Sigmoid colon (tissue), 7 donors: ENCODE measurements around the gene DNPEP. TPM values are rescaled to one million over a fixed set of nuclear protein-coding genes. Genes with fewer than 3 reads are reported as not detected.

Experiments
- DNase-seq: peaks from one replicate; pipeline ENCODE4 v3.0.0-alpha.2; 2019
- H3K27ac ChIP-seq, 4 donors: fragments of 200-600 bp; sonication (generic); one replicate each; pipeline ENCODE4 v1.5.1; 2016 to 2019; ENCODE audit warnings: mild to moderate bottlenecking in 1 of 4
- H3K27me3 ChIP-seq, 3 donors: fragments of 200-600 bp; sonication (generic); one replicate each; pipeline ENCODE4 v1.5.1; 2019; ENCODE audit warnings: mild to moderate bottlenecking in 1 of 3
- H3K36me3 ChIP-seq, 4 donors: fragments of 200-600 bp; sonication (generic); one replicate each; pipeline ENCODE4 v1.5.1; 2016 to 2019
- H3K4me1 ChIP-seq, 4 donors: fragments of 200-600 bp; sonication (generic); one replicate each; pipeline ENCODE4 v1.5.1; 2017 to 2019
- H3K4me3 ChIP-seq, 4 donors: fragments of 200-600 bp; sonication (generic); one replicate each; pipeline ENCODE4 v1.5.1; 2017 to 2019; ENCODE audit warnings: mild to moderate bottlenecking in 2 of 4, moderate library complexity in 1 of 4
- H3K9me3 ChIP-seq, 4 donors: fragments of 200-600 bp in 3 of 4; sonication (generic) in 3 of 4; one replicate each; pipeline versions ENCODE4 v1.5.1 to v1.6.1; 2013 to 2019
- CTCF ChIP-seq, 4 experiments: fragments of 450-650 bp in 3 of 4; fragments of 200-600 bp in 1 of 4; IDR thresholded peaks; one replicate each; pipeline ENCODE4 v1.5.1; 2016 to 2019; ENCODE audit warnings: antibody characterized with exemption in 4 of 4, mild to moderate bottlenecking in 3 of 4, moderate library complexity in 2 of 4
- EP300 ChIP-seq, 4 donors: sonication (generic); formaldehyde crosslinking; IDR thresholded peaks; one replicate each; pipeline ENCODE4 v1.6.1; 2017; ENCODE audit warnings: antibody characterized with exemption in 4 of 4
- POLR2A ChIP-seq, 2 donors: fragments of 450-650 bp; IDR thresholded peaks; one replicate each; pipeline ENCODE4 v1.6.1; 2016; ENCODE audit warnings: antibody characterized with exemption in 2 of 2, mild to moderate bottlenecking in 2 of 2, moderate library complexity in 2 of 2
- POLR2AphosphoS5 ChIP-seq, 4 donors: sonication (generic); formaldehyde crosslinking; IDR thresholded peaks; one replicate each; pipeline ENCODE4 v1.6.1; 2017; ENCODE audit warnings: antibody characterized with exemption in 4 of 4
- WGBS, 2 donors: extraction: QIAGEN DNeasy Blood & Tissue Kit; methylation state at CpG; one replicate each; pipeline ENCODE4 v1.1.7; 2013; 5-methylcytosine and 5-hydroxymethylcytosine counted together
- intact Hi-C: fragments of 100-400 bp; cut with DNase I; formaldehyde crosslinking; loops from one replicate; pipeline ENCODE4 v1.15.1; 2023
- polyA plus RNA-seq, 3 donors: library from polyadenylated mRNA; stranded (reverse); fragments of 200-250 nt; gene quantifications; one replicate each; pipeline ENCODE4 v1.2.3, GENCODE V29; 2013
- total RNA-seq, 4 donors: library from RNA; depleted of rRNA; stranded (reverse); fragments of >200 nt; gene quantifications; one replicate each; pipeline ENCODE4 v1.1.0, GENCODE V29; 2016
- donor health status: healthy with polysubstance abuse.
- donor health status: Bipolar disorder and iron deficiency.
- donor health status: healthy.

The DNPEP gene
- total and polyA plus RNA-seq, 7 donors, result 43.2 to 137 (median 62.8) TPM

- Histone ChIP-seq H3K4me1 (peaks cover 0 to 38% (median 28%) of the 10 kb centered on the region in 4 donors), H3K4me3 (no peak overlapping the region), H3K9me3 (no peaks in the 10 kb centered on the region), H3K36me3 (peaks cover 13 to 18% (median 15%) of the 10 kb centered on the region in 4 donors), H3K27ac (peak overlapping the region; percentile 96 to 99 (median 99)), H3K27me3 (peaks cover 0 to 6% (median 6%) of the 10 kb centered on the region in 3 donors)
- DNase-seq, result peak; percentile 73
- TF ChIP-seq EP300 (IDR thresholded peaks at IDR 0.05), result no peak
- TF ChIP-seq POLR2AphosphoS5 (IDR thresholded peaks at IDR 0.05), result peak; percentile 85 to 90 (median 88)
- TF ChIP-seq POLR2A (IDR thresholded peaks at IDR 0.05), result peak; percentile 31 to 41
- intact Hi-C loops, result no loop called here
- 90 to 93% methylated on average over 7 of the region's 7 CpGs for WGBS, 2 donors
These were observed 42.4 kb upstream of the DNPEP start for GRCh38 chr2:219429958-219430606.

GRCh38 chr2:219428469-219428868 is 40.8 kb upstream of the DNPEP start:
- intact Hi-C loops, result no loop called here
- DNase-seq, result no peak
- Histone ChIP-seq H3K36me3 (peaks cover 18 to 32% (median 25%) of the 10 kb centered on the region in 4 donors), H3K27me3 (no peaks in the 10 kb centered on the region), H3K4me3 (no peak overlapping the region), H3K4me1 (peaks cover 0 to 44% (median 22%) of the 10 kb centered on the region in 4 donors), H3K27ac (peak overlapping the region; percentile 94 to 99 (median 98)), H3K9me3 (no peaks in the 10 kb centered on the region)
- TF ChIP-seq POLR2AphosphoS5 (IDR thresholded peaks at IDR 0.05) (peak; percentile 49 to 72 (median 65)), CTCF (IDR thresholded peaks at IDR 0.05) (no peak), EP300 (IDR thresholded peaks at IDR 0.05) (no peak), POLR2A (IDR thresholded peaks at IDR 0.05) (no peak)

- 86 to 88% methylated on average over 7 of the region's 7 CpGs for WGBS, 2 donors
- TF ChIP-seq POLR2AphosphoS5 (IDR thresholded peaks at IDR 0.05), result peak; percentile 34 to 47 (median 38)
- TF ChIP-seq CTCF (IDR thresholded peaks at IDR 0.05), result no peak
- Histone ChIP-seq H3K27me3 (no peaks in the 10 kb centered on the region), H3K9me3 (no peaks in the 10 kb centered on the region), H3K27ac (peak overlapping the region; percentile 94 to 99 (median 98)), H3K4me3 (peak overlapping the region in 1 of 4 donors; percentile 90), H3K36me3 (peaks cover 22 to 50% (median 42%) of the 10 kb centered on the region in 4 donors), H3K4me1 (peaks cover 0 to 46% (median 19%) of the 10 kb centered on the region in 4 donors)
- intact Hi-C loops, result no loop called here
- DNase-seq, result peak; percentile 68
These were observed 38.9 kb upstream of the DNPEP start for GRCh38 chr2:219426534-219427136.

- intact Hi-C loops, result no loop called here
- TF ChIP-seq CTCF (IDR thresholded peaks at IDR 0.05) (no peak), POLR2AphosphoS5 (IDR thresholded peaks at IDR 0.05) (peak; percentile 63 to 94 (median 70)), POLR2A (IDR thresholded peaks at IDR 0.05) (peak in 1 of 2 donors; percentile 0)
- Histone ChIP-seq H3K4me1 (peaks cover 0 to 44% (median 18%) of the 10 kb centered on the region in 4 donors), H3K27me3 (no peaks in the 10 kb centered on the region), H3K4me3 (peak overlapping the region in 1 of 4 donors; percentile 90), H3K9me3 (no peaks in the 10 kb centered on the region), H3K36me3 (peaks cover 27 to 56% (median 48%) of the 10 kb centered on the region in 4 donors), H3K27ac (peak overlapping the region; percentile 94 to 99 (median 98))
- 76 to 82% methylated on average over 7 of the region's 7 CpGs for WGBS, 2 donors
- peak; percentile 68 for DNase-seq
These were observed 38.3 kb upstream of the DNPEP start for GRCh38 chr2:219426068-219426443.
